ENCODE measurements around the gene EGFL6. TPM values are rescaled to one million over a fixed set of nuclear protein-coding genes. Genes with fewer than 3 reads are reported as not detected.

The EGFL6 gene
- total RNA-seq, 1 donor from 2014 or later: not detected

- DNase-seq (ENCODE audit: extremely low spot score, unreplicated experiment): no peak
- no peak overlapping the region for H3K4me3 Mint-ChIP-seq (ENCODE audit: unreplicated experiment)
- no peaks in the 10 kb centered on the region for H3K27me3 Mint-ChIP-seq (ENCODE audit: unreplicated experiment)
- no peak overlapping the region for H3K27ac Mint-ChIP-seq (ENCODE audit: unreplicated experiment)
- TF ChIP-seq, protein P1, sequence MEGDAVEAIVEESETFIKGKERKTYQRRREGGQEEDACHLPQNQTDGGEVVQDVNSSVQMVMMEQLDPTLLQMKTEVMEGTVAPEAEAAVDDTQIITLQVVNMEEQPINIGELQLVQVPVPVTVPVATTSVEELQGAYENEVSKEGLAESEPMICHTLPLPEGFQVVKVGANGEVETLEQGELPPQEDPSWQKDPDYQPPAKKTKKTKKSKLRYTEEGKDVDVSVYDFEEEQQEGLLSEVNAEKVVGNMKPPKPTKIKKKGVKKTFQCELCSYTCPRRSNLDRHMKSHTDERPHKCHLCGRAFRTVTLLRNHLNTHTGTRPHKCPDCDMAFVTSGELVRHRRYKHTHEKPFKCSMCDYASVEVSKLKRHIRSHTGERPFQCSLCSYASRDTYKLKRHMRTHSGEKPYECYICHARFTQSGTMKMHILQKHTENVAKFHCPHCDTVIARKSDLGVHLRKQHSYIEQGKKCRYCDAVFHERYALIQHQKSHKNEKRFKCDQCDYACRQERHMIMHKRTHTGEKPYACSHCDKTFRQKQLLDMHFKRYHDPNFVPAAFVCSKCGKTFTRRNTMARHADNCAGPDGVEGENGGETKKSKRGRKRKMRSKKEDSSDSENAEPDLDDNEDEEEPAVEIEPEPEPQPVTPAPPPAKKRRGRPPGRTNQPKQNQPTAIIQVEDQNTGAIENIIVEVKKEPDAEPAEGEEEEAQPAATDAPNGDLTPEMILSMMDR (IDR thresholded peaks at IDR 0.05): no peak
- no peaks in the 10 kb centered on the region for H3K9me3 Mint-ChIP-seq (ENCODE audit: unreplicated experiment)
- no peaks in the 10 kb centered on the region for H3K36me3 Mint-ChIP-seq (ENCODE audit: unreplicated experiment)
- peaks cover 6% of the 10 kb centered on the region for H3K4me1 Mint-ChIP-seq (ENCODE audit: unreplicated experiment)
These were observed 80.4 kb downstream of the EGFL6 start for GRCh38 chrX:13649838-13650237.

DNA sequence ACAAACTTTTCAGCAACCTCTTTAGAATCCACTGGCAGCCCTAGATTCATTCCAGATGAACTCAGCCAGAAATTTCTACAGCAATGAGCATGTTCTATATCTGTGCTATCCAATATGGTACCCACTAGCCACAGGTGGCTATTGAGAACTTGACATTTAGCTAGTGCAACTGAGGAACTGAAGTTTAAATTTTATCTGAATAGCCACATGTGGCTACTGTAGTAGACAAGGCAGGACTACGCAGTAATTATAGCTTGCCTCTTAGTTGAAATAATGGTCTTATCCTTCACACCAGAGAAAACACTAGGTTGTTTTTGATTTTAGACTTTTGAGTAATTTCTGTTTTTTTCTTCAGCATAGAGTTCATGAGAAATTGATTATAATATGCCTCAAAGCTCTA, 80.9 kb downstream of the EGFL6 start:
- Mint-ChIP-seq H3K4me1 (ENCODE audit: unreplicated experiment) (peaks cover 6% of the 10 kb centered on the region), H3K36me3 (ENCODE audit: unreplicated experiment) (no peaks in the 10 kb centered on the region), H3K4me3 (ENCODE audit: unreplicated experiment) (no peak overlapping the region), H3K27ac (ENCODE audit: unreplicated experiment) (no peak overlapping the region), H3K27me3 (ENCODE audit: unreplicated experiment) (no peaks in the 10 kb centered on the region), H3K9me3 (ENCODE audit: unreplicated experiment) (no peaks in the 10 kb centered on the region)
- DNase-seq (ENCODE audit: extremely low spot score, unreplicated experiment): no peak
- TF ChIP-seq, protein P1 (IDR thresholded peaks at IDR 0.05): no peak

DNA sequence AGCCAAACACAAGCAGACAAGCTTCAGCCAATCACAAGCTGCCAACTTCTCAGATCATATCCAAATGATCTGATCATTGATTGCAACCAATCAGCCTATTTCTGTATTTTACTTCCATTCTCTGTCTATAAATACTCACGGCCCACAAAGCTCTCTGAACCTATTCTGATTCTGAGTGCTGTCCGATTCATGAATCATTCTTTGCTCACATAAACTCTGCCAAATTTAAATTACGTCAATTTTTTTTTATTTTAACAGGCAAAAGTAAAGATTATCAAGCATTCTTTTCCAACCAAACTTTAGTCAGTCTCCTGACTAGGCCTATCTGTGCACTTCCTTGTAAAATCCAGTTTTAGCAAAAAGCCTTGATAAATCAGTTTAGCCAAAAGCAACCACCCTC, 81.7 kb downstream of the EGFL6 start:
- no peaks in the 10 kb centered on the region for H3K36me3 Mint-ChIP-seq (ENCODE audit: unreplicated experiment)
- TF ChIP-seq, protein P1 (IDR thresholded peaks at IDR 0.05): no peak
- H3K4me3 Mint-ChIP-seq (ENCODE audit: unreplicated experiment): no peak overlapping the region
- no peak overlapping the region for H3K27ac Mint-ChIP-seq (ENCODE audit: unreplicated experiment)
- H3K4me1 Mint-ChIP-seq (ENCODE audit: unreplicated experiment): peaks cover 5% of the 10 kb centered on the region
- H3K9me3 Mint-ChIP-seq (ENCODE audit: unreplicated experiment): no peaks in the 10 kb centered on the region
- no peak for DNase-seq (ENCODE audit: extremely low spot score, unreplicated experiment)
- H3K27me3 Mint-ChIP-seq (ENCODE audit: unreplicated experiment): no peaks in the 10 kb centered on the region

- no peaks in the 10 kb centered on the region for H3K9me3 Mint-ChIP-seq (ENCODE audit: unreplicated experiment)
- no peaks in the 10 kb centered on the region for H3K36me3 Mint-ChIP-seq (ENCODE audit: unreplicated experiment)
- peak overlapping the region; percentile 83 for H3K4me3 Mint-ChIP-seq (ENCODE audit: unreplicated experiment)
- TF ChIP-seq, protein P1 (IDR thresholded peaks at IDR 0.05): no peak
- H3K4me1 Mint-ChIP-seq (ENCODE audit: unreplicated experiment): peaks cover 5% of the 10 kb centered on the region
- peak overlapping the region; percentile 93 for H3K27ac Mint-ChIP-seq (ENCODE audit: unreplicated experiment)
- no peak for DNase-seq (ENCODE audit: extremely low spot score, unreplicated experiment)
- H3K27me3 Mint-ChIP-seq (ENCODE audit: unreplicated experiment): no peaks in the 10 kb centered on the region
These were observed 82.9 kb downstream of the EGFL6 start for GRCh38 chrX:13652287-13652793.

- peak within 1 kb of the TSS; percentile 93 for H3K27ac Mint-ChIP-seq (ENCODE audit: unreplicated experiment)
- peak within 1 kb of the TSS; percentile 83 for H3K4me3 Mint-ChIP-seq (ENCODE audit: unreplicated experiment)
- peak; percentile 98 for DNase-seq (ENCODE audit: extremely low spot score, unreplicated experiment)
- no peaks in the 10 kb centered on the region for H3K27me3 Mint-ChIP-seq (ENCODE audit: unreplicated experiment)
- TF ChIP-seq, protein P1 (IDR thresholded peaks at IDR 0.05): no peak
- H3K4me1 Mint-ChIP-seq (ENCODE audit: unreplicated experiment): peaks cover 5% of the 10 kb centered on the region
- H3K9me3 Mint-ChIP-seq (ENCODE audit: unreplicated experiment): no peaks in the 10 kb centered on the region
- no peaks in the 10 kb centered on the region for H3K36me3 Mint-ChIP-seq (ENCODE audit: unreplicated experiment)
These were observed 83.7 kb downstream of the EGFL6 start, which contains the start of gene TCEANC for GRCh38 chrX:13652850-13653693. TCEANC (plus strand) TSS chrX:13653141; CDS start chrX:13662509, 9,368 bp downstream.

Data from osteocyte (in vitro differentiated cells).